SK-N-SH treated with all-trans-retinoic acid at 6 μM for 48 hours (cell line): ENCODE data around the gene USP5.

Experiments used
- ATAC-seq: fragments of 200-7000 bp; cut with Tn5 transposase; 3 replicates; pipeline ENCODE4 v1.9.1; 2020; ENCODE audit warnings: mild to moderate bottlenecking, moderate library complexity
- ARNTL ChIP-seq: fragments of 450-650 bp; formaldehyde crosslinking; IDR thresholded peaks from 2 replicates; pipeline ENCODE4 v1.5.0; 2020; ENCODE audit warnings: low read depth, mild to moderate bottlenecking, moderate library complexity, borderline replicate concordance
- BACH2 ChIP-seq: fragments of 250-450 bp; sonication (Bioruptor Pico); IDR thresholded peaks from 2 replicates; pipeline ENCODE4 v1.9.0; 2021; ENCODE audit warnings: mild to moderate bottlenecking, borderline replicate concordance
- CREB5 ChIP-seq: fragments of 250-450 bp; sonication (Bioruptor Pico); IDR thresholded peaks from 2 replicates; pipeline ENCODE4 v1.5.1; 2020; ENCODE audit warnings: low read depth, mild to moderate bottlenecking, moderate library complexity
- ESRRG ChIP-seq: fragments of 250-450 bp; sonication (Bioruptor Pico); IDR thresholded peaks from 2 replicates; pipeline ENCODE4 v1.6.1; 2021; ENCODE audit warnings: mild to moderate bottlenecking
- GLIS3 ChIP-seq: fragments of 250-450 bp; sonication (Bioruptor Pico); IDR thresholded peaks from 2 replicates; pipeline ENCODE4 v1.5.0; 2020; ENCODE audit warnings: mild to moderate bottlenecking, moderate library complexity
- ISL1 ChIP-seq: fragments of 250-450 bp; sonication (Bioruptor Pico); IDR thresholded peaks from 2 replicates; pipeline ENCODE4 v2.1.2; 2022; ENCODE audit warnings: mild to moderate bottlenecking, moderate library complexity
- OSR1 ChIP-seq: fragments of 250-450 bp; sonication (Bioruptor Pico); IDR thresholded peaks from 2 replicates; pipeline ENCODE4 v1.8.0; 2022; ENCODE audit warnings: moderate library complexity, mild to moderate bottlenecking, inconsistent platforms
- PATZ1 ChIP-seq: fragments of 250-450 bp; sonication (Bioruptor Pico); IDR thresholded peaks from 2 replicates; pipeline ENCODE4 v1.8.0; 2020; ENCODE audit warnings: mild to moderate bottlenecking, moderate library complexity, borderline replicate concordance
- PPARA ChIP-seq: fragments of 250-450 bp; sonication (Bioruptor Pico); IDR thresholded peaks from 2 replicates; pipeline ENCODE4 v1.5.0; 2020; ENCODE audit warnings: mild to moderate bottlenecking, borderline replicate concordance
- SNAI2 ChIP-seq: fragments of 250-450 bp; sonication (Bioruptor Pico); IDR thresholded peaks from 2 replicates; pipeline ENCODE4 v1.5.0; 2020; ENCODE audit warnings: mild to moderate bottlenecking, moderate library complexity
- TCF4 ChIP-seq: fragments of 250-450 bp; sonication (Bioruptor Pico); IDR thresholded peaks from 2 replicates; pipeline ENCODE4 v1.8.0; 2021; ENCODE audit warnings: mild to moderate bottlenecking, moderate library complexity, borderline replicate concordance
- TOX ChIP-seq: fragments of 250-450 bp; sonication (Bioruptor Pico); IDR thresholded peaks from 2 replicates; pipeline ENCODE4 v1.8.0; 2021; ENCODE audit warnings: mild to moderate bottlenecking, moderate library complexity, borderline replicate concordance
- TSHZ2 ChIP-seq: fragments of 250-450 bp; sonication (Bioruptor Pico); IDR thresholded peaks from 2 replicates; pipeline ENCODE4 v1.5.0; 2020; ENCODE audit warnings: mild to moderate bottlenecking, moderate library complexity
- ZC3H10 ChIP-seq: fragments of 250-450 bp; sonication (Bioruptor Pico); IDR thresholded peaks from 2 replicates; pipeline ENCODE4 v1.5.1; 2021; ENCODE audit warnings: mild to moderate bottlenecking, moderate library complexity
- ZFP3 ChIP-seq: fragments of 250-450 bp; sonication (Bioruptor Pico); IDR thresholded peaks from 2 replicates; pipeline ENCODE4 v1.5.0; 2020; ENCODE audit warnings: mild to moderate bottlenecking, moderate library complexity
- ZFP30 ChIP-seq: fragments of 450-650 bp; formaldehyde crosslinking; IDR thresholded peaks from 2 replicates; pipeline ENCODE4 v1.5.0; 2022; ENCODE audit warnings: mild to moderate bottlenecking, moderate library complexity
- ZNF565 ChIP-seq: fragments of 450-650 bp; formaldehyde crosslinking; conservative IDR thresholded peaks from 2 replicates; pipeline ENCODE4 v1.5.0; 2020; ENCODE audit warnings: low read depth, mild to moderate bottlenecking, moderate library complexity
- ZNF70 ChIP-seq: fragments of 450-650 bp; formaldehyde crosslinking; IDR thresholded peaks from 2 replicates; pipeline ENCODE4 v1.5.0; 2020; ENCODE audit warnings: mild to moderate bottlenecking, moderate library complexity
- ZNF8 ChIP-seq: fragments of 450-650 bp; formaldehyde crosslinking; IDR thresholded peaks from 2 replicates; pipeline ENCODE4 v1.5.0; 2020; ENCODE audit warnings: mild to moderate bottlenecking, moderate library complexity
- TF ChIP-seq, protein P1 (sequence below): fragments of 250-450 bp; sonication (Bioruptor Pico); IDR thresholded peaks from 2 replicates; pipeline ENCODE4 v1.5.1; 2021; ENCODE audit warnings: mild to moderate bottlenecking, moderate library complexity
- TF ChIP-seq, protein P2 (sequence below): fragments of 250-450 bp; sonication (Bioruptor Pico); IDR thresholded peaks from 2 replicates; pipeline ENCODE4 v1.8.0; 2021; ENCODE audit warnings: low read depth, mild to moderate bottlenecking, moderate library complexity, borderline replicate concordance

Gene USP5

DNA sequence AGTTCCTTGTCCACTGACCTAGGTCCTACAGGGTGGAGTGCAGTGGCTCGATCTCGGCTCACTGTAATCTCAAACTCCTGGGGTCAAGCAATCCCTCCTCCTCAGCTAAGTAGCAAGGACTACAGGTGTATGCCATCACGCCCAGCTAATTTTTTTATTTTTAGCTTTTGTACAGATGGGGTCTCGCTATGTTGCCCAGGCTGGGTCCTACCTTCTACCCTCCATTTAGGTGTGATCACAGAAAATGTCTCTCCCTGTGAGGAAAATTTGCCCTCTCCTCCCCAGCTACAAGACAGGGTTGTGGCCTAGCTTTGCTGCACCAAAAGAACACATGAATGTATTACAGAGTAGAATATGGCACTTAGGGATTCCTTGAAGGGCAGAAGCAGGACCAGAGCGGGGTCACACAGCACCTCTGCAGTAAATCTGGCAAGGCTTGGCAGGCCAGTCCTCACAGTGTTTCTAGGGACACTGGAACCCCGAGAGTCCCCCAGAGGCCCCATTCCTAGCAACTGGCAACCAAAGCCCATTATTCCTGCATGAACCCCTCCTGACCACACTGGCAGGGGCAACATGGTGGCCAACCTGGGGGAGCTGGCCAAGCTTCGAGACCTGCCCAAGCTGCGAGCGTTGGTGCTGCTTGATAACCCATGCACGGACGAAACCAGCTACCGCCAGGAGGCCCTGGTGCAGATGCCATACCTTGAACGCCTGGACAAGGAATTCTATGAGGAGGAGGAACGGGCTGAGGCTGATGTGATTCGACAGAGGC is 60.4 kb downstream of the USP5 start:
- no peak for ATAC-seq
- TF ChIP-seq SNAI2: no peak
- TF ChIP-seq ESRRG (CRISPR knock-in tag): no peak
- TF ChIP-seq OSR1 (CRISPR knock-in tag): no peak
- TF ChIP-seq ZFP30 (CRISPR knock-in tag): no peak
- TF ChIP-seq ZNF70 (CRISPR knock-in tag): no peak

DNA sequence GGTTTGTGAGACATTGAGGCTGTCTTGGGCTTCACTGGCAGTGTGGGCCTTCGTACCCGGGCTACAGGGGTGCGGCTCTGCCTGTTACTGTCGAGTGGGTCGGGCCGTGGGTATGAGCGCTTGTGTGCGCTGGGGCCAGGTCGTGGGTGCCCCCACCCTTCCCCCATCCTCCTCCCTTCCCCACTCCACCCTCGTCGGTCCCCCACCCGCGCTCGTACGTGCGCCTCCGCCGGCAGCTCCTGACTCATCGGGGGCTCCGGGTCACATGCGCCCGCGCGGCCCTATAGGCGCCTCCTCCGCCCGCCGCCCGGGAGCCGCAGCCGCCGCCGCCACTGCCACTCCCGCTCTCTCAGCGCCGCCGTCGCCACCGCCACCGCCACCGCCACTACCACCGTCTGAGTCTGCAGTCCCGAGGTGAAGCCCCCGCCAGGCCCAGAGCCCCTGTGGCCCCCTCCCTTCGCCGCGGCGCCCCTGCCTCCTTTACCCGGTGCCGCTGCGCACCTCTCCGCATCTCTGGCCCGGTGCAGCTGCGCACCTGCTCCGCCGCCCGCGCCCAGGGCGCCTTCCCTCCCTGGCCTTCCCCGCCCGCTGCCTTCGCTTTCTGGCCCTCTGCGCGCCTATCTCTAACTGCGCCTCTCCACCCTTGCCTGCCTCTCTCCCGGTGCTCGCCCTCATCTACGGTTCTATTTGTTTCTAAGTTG is 62.4 kb downstream of the USP5 start, which contains the start of gene ENO2:
Gene ENO2 (plus strand): TSS at position 335 of the 701 bp plus-strand sequence. CDS start 1,253 bp downstream, outside the sequence.
- TF ChIP-seq ARNTL (CRISPR knock-in tag): no peak
- no peak for TF ChIP-seq ZC3H10 (CRISPR knock-in tag)
- TF ChIP-seq TOX: no peak
- no peak for TF ChIP-seq TCF4 (CRISPR knock-in tag)
- TF ChIP-seq OSR1 (CRISPR knock-in tag): no peak
- TF ChIP-seq, protein P1, sequence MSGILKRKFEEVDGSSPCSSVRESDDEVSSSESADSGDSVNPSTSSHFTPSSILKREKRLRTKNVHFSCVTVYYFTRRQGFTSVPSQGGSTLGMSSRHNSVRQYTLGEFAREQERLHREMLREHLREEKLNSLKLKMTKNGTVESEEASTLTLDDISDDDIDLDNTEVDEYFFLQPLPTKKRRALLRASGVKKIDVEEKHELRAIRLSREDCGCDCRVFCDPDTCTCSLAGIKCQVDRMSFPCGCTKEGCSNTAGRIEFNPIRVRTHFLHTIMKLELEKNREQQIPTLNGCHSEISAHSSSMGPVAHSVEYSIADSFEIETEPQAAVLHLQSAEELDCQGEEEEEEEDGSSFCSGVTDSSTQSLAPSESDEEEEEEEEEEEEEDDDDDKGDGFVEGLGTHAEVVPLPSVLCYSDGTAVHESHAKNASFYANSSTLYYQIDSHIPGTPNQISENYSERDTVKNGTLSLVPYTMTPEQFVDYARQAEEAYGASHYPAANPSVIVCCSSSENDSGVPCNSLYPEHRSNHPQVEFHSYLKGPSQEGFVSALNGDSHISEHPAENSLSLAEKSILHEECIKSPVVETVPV (CRISPR knock-in tag): no peak
- TF ChIP-seq ZFP30 (CRISPR knock-in tag): no peak
- no peak for TF ChIP-seq ZNF565
- ATAC-seq: peak; percentile 91

- peak; percentile 44 for ATAC-seq
These were observed 63.2 kb downstream of the USP5 start for GRCh38 chr12:6914947-6915788.

More at GRCh38 chr12:6914947-6915788, 63.2 kb downstream of the USP5 start:
- TF ChIP-seq GLIS3 (CRISPR knock-in tag) (no peak), OSR1 (CRISPR knock-in tag) (no peak), ARNTL (CRISPR knock-in tag) (no peak), ISL1 (CRISPR knock-in tag) (no peak), ZNF8 (CRISPR knock-in tag) (no peak), SNAI2 (no peak), TCF4 (CRISPR knock-in tag) (no peak), CREB5 (CRISPR knock-in tag) (no peak), PATZ1 (CRISPR knock-in tag) (no peak), TSHZ2 (no peak), ESRRG (CRISPR knock-in tag) (no peak), PPARA (CRISPR knock-in tag) (no peak), ZNF565 (no peak), ZC3H10 (CRISPR knock-in tag) (no peak), BACH2 (no peak), ZNF70 (CRISPR knock-in tag) (no peak), ZFP30 (CRISPR knock-in tag) (no peak), ZFP3 (CRISPR knock-in tag) (no peak)
- TF ChIP-seq, protein P1 (CRISPR knock-in tag): no peak
- TF ChIP-seq, protein P2, sequence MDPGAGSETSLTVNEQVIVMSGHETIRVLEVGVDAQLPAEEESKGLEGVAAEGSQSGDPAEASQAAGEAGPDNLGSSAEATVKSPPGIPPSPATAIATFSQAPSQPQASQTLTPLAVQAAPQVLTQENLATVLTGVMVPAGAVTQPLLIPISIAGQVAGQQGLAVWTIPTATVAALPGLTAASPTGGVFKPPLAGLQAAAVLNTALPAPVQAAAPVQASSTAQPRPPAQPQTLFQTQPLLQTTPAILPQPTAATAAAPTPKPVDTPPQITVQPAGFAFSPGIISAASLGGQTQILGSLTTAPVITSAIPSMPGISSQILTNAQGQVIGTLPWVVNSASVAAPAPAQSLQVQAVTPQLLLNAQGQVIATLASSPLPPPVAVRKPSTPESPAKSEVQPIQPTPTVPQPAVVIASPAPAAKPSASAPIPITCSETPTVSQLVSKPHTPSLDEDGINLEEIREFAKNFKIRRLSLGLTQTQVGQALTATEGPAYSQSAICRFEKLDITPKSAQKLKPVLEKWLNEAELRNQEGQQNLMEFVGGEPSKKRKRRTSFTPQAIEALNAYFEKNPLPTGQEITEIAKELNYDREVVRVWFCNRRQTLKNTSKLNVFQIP (CRISPR knock-in tag): no peak
